Measurements from ENCODE around the gene CNTNAP3.
"Not testable (repeated sequence)": the region's sequence is repeated elsewhere in the genome, so short reads cannot be mapped to it uniquely, and the experiment has no call there.

DNA sequence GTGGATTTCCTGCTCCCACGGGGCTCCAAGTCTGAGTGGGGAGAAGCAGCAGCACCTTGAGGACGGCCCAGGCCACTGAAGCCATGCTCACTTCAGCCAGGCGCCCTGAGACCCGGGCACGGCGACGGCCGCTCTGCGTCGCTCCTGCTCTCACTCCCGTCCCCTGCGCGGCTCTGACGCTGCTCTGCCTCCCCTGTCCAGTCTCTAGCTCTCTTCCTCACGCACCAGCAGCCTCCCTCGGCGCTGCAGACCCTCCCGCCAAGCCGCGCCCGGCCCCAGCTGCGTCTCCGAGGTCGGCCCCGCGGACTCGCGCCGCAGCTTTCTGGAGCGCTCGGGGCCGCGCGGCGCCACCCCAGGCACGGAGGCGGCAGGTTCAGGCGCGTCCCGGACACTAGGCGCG, at the start of gene CNTNAP3:
- TF ChIP-seq CTCF (conservative IDR thresholded peaks at IDR 0.05); ZFX (IDR thresholded peaks at IDR 0.05): not testable (repeated sequence)

Measured in C4-2B (cell line).